Fibroblast of lung (primary cell): ENCODE data around the gene DARS1. TPM values are rescaled to one million over a fixed set of nuclear protein-coding genes. Genes with fewer than 3 reads are reported as not detected.

ENCODE experiments used
- DNase-seq, 2 donors: peaks; one replicate each; pipeline versions ENCODE4 v3.0.0 to v3.0.0-alpha.2; 2010; ENCODE audit warnings: low read depth in 2 of 2
- H2AFZ ChIP-seq: 2 replicates; pipeline ENCODE4 v1.5.1; 2012; ENCODE audit warnings: low read length, control low read depth, inconsistent platforms
- H3K27ac ChIP-seq: 2 replicates; pipeline ENCODE4 v1.5.1; 2011; ENCODE audit warnings: low read length, control low read depth; ENCODE audit not compliant: insufficient read depth
- H3K27me3 ChIP-seq: 2 replicates; pipeline ENCODE4 v1.5.1; 2011; ENCODE audit warnings: mild to moderate bottlenecking, low read length; ENCODE audit not compliant: control insufficient read depth, insufficient read depth
- H3K36me3 ChIP-seq: 2 replicates; pipeline ENCODE4 v1.5.1; 2011; ENCODE audit warnings: low read length; ENCODE audit not compliant: control insufficient read depth, insufficient read depth
- H3K4me1 ChIP-seq: 2 replicates; pipeline ENCODE4 v1.5.1; 2011; ENCODE audit warnings: low read length; ENCODE audit not compliant: control insufficient read depth, insufficient read depth; ENCODE audit errors: extremely low read depth
- H3K4me2 ChIP-seq: 2 replicates; pipeline ENCODE4 v1.5.1; 2011; ENCODE audit warnings: low read length, control low read depth; ENCODE audit not compliant: insufficient read depth; ENCODE audit errors: extremely low read depth
- H3K4me3 ChIP-seq, 4 experiments: fragments of 200-600 bp in 1 of 4; sonication (generic) in 1 of 4; replicated peaks in 1 of 4; 2 replicates each; pipeline ENCODE4 v1.5.1; 2011 to 2016; ENCODE audit warnings: low read length in 4 of 4, low read depth in 3 of 4, mild to moderate bottlenecking in 3 of 4, control low read depth in 2 of 4, inconsistent platforms in 1 of 4, mixed read lengths in 1 of 4; ENCODE audit not compliant: insufficient read depth in 1 of 4; ENCODE audit errors: control extremely low read depth in 1 of 4
- H3K79me2 ChIP-seq: 2 replicates; pipeline ENCODE4 v1.5.1; 2012; ENCODE audit warnings: mild to moderate bottlenecking, low read length, inconsistent platforms; ENCODE audit not compliant: control insufficient read depth, insufficient read depth
- H3K9ac ChIP-seq: 2 replicates; pipeline ENCODE4 v1.5.1; 2011; ENCODE audit warnings: mild to moderate bottlenecking, low read length, control low read depth; ENCODE audit not compliant: insufficient read depth
- H3K9me3 ChIP-seq: 2 replicates; pipeline ENCODE4 v1.5.1; 2012; ENCODE audit warnings: low read depth, low read length; ENCODE audit not compliant: control insufficient read depth, insufficient read depth
- H4K20me1 ChIP-seq: 2 replicates; pipeline ENCODE4 v1.5.1; 2011; ENCODE audit warnings: low read length; ENCODE audit not compliant: control insufficient read depth, insufficient read depth; ENCODE audit errors: extremely low read depth
- CTCF ChIP-seq, 2 donors: IDR thresholded peaks in 1 of 2; conservative IDR thresholded peaks in 1 of 2; 1 replicate in 1 of 2; 2 replicates in 1 of 2; pipeline ENCODE4 v1.5.1; 2011 to 2012; ENCODE audit warnings: low read length in 2 of 2, control low read depth in 1 of 2, inconsistent platforms in 1 of 2, low read depth in 1 of 2, mild to moderate bottlenecking in 1 of 2
- EZH2 ChIP-seq: IDR thresholded peaks from 2 replicates; pipeline ENCODE4 v1.5.1; 2012; ENCODE audit warnings: low read length, control low read depth, mild to moderate bottlenecking; ENCODE audit errors: missing control alignments
- polyA plus RNA-seq, 2 donors: library from polyadenylated mRNA; depleted of rRNA in 1 of 2; stranded (reverse) in 1 of 2; unstranded in 1 of 2; fragments of >200 nt; gene quantifications; 2 replicates each; pipeline ENCODE4 v1.2.1, GENCODE V29; 2011 to 2012; ENCODE audit warnings: missing spikeins in 1 of 2
- total RNA-seq: library from RNA; depleted of rRNA; stranded (reverse); fragments of >200 nt; gene quantifications from 2 replicates; pipeline ENCODE4 v1.2.1, GENCODE V29; 2014

DARS1 gene
- total and polyA plus RNA-seq, 2 donors (not counting 1 experiment from before 2014, with no cell fraction given) = 75.5 to 110 TPM

DNA sequence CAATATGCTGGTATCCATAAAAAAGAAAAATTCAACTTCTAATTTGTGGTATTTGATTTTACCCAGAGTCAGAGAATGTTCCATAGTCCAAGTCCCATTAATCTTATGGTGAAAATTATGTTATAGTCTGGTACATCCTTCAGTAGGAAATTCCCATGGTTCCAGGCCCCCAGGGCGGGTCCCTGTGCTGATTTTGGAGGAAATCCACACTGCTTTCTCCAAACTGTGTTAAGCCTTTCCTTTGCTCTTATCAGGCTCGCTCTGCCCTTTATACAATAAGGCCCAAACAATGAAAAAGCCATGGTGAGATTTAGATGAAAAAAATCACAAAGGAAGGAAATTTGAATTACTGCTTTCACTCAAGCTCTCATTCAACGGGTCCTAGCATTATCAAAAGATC, 46.8 kb upstream of the DARS1 start:
- H3K4me1 ChIP-seq = no peaks in the 10 kb centered on the region
- no peaks in the 10 kb centered on the region for H3K36me3 ChIP-seq
- no peaks in the 10 kb centered on the region for H3K79me2 ChIP-seq
- H3K9me3 ChIP-seq = no peaks in the 10 kb centered on the region
- no peak for DNase-seq
- H3K27me3 ChIP-seq = no peaks in the 10 kb centered on the region
- no peak overlapping the region for H3K9ac ChIP-seq
- no peaks in the 10 kb centered on the region for H4K20me1 ChIP-seq
- TF ChIP-seq CTCF (conservative IDR thresholded peaks at IDR 0.05 in 1 of 2, IDR thresholded peaks at IDR 0.05 in 1 of 2; ENCODE audit: low read depth in 1 of 2, low read length in 2 of 2) (no peak), EZH2 (no peak)
- no peak overlapping the region for H3K4me2 ChIP-seq
- H3K4me3 ChIP-seq = no peak overlapping the region
- H2AFZ ChIP-seq = no peak overlapping the region
- no peak overlapping the region for H3K27ac ChIP-seq

DNA sequence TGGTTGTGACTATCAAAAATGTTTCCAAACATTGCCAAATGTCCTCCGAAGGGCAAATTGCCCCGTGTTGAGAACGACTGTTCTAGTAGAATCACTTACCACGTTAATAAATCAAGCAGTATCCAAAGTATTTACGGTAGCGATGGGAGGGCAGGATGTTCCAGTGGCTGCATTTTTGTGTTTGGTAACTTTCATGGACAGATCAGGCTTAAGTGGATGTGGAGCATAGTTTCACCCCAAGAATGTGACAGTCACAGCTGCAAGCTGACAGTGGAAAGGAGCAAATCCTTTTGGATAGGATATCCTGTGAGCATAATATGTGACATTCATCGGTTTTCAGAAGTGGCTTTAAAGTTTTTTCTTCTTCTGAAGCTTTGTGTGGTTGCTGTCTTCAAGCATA, 46.3 kb upstream of the DARS1 start:
- Histone ChIP-seq H3K9ac (no peak overlapping the region), H2AFZ (no peak overlapping the region)

DNA sequence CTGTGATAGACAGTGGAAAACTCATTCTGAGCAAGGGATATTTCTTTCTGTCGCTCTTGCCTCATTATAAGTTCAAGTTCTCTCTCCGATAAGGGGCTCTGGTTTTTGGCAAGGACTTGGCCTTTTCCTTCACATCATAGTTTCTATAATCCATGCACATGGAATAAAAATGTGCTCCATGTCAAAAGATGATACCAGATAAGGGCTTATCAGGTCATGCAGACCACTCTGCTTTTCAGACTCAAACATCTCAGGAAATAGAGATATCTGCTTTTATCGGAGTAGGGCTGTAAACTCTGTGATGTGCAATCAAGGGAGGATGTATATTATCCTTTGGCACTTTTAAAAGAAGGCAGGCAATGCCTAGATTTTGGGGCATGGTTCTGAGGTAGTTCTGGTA, 45.0 kb upstream of the DARS1 start:
- Histone ChIP-seq H3K9ac (no peak overlapping the region), H3K27me3 (no peaks in the 10 kb centered on the region), H3K36me3 (no peaks in the 10 kb centered on the region), H3K4me3 (no peak overlapping the region), H3K79me2 (no peaks in the 10 kb centered on the region), H4K20me1 (no peaks in the 10 kb centered on the region), H3K27ac (no peak overlapping the region), H3K4me2 (no peak overlapping the region), H2AFZ (no peak overlapping the region), H3K4me1 (no peaks in the 10 kb centered on the region), H3K9me3 (no peaks in the 10 kb centered on the region)
- TF ChIP-seq CTCF (conservative IDR thresholded peaks at IDR 0.05 in 1 of 2, IDR thresholded peaks at IDR 0.05 in 1 of 2; ENCODE audit: low read depth in 1 of 2, low read length in 2 of 2) (no peak), EZH2 (no peak)
- no peak for DNase-seq

More for the DNA sequence above, 46.3 kb upstream of the DARS1 start:
- Histone ChIP-seq H3K36me3 (no peaks in the 10 kb centered on the region), H3K27ac (no peak overlapping the region), H3K9me3 (no peaks in the 10 kb centered on the region), H3K4me1 (no peaks in the 10 kb centered on the region), H3K4me2 (no peak overlapping the region), H3K4me3 (no peak overlapping the region), H3K79me2 (no peaks in the 10 kb centered on the region), H3K27me3 (no peaks in the 10 kb centered on the region), H4K20me1 (no peaks in the 10 kb centered on the region)
- DNase-seq = no peak
- TF ChIP-seq CTCF (conservative IDR thresholded peaks at IDR 0.05 in 1 of 2, IDR thresholded peaks at IDR 0.05 in 1 of 2; ENCODE audit: low read depth in 1 of 2, low read length in 2 of 2) (no peak), EZH2 (no peak)
